ENCODE data around the gene TYW3. TPM values are rescaled to one million over a fixed set of nuclear protein-coding genes. Genes with fewer than 3 reads are reported as not detected.

Gene TYW3
- total and polyA plus RNA-seq, 2 of the 8 experiments (the other 6 are each of a cell fraction or from before 2014, with no cell fraction given), result 6.9 to 31.4 TPM

- TF ChIP-seq, protein P1, sequence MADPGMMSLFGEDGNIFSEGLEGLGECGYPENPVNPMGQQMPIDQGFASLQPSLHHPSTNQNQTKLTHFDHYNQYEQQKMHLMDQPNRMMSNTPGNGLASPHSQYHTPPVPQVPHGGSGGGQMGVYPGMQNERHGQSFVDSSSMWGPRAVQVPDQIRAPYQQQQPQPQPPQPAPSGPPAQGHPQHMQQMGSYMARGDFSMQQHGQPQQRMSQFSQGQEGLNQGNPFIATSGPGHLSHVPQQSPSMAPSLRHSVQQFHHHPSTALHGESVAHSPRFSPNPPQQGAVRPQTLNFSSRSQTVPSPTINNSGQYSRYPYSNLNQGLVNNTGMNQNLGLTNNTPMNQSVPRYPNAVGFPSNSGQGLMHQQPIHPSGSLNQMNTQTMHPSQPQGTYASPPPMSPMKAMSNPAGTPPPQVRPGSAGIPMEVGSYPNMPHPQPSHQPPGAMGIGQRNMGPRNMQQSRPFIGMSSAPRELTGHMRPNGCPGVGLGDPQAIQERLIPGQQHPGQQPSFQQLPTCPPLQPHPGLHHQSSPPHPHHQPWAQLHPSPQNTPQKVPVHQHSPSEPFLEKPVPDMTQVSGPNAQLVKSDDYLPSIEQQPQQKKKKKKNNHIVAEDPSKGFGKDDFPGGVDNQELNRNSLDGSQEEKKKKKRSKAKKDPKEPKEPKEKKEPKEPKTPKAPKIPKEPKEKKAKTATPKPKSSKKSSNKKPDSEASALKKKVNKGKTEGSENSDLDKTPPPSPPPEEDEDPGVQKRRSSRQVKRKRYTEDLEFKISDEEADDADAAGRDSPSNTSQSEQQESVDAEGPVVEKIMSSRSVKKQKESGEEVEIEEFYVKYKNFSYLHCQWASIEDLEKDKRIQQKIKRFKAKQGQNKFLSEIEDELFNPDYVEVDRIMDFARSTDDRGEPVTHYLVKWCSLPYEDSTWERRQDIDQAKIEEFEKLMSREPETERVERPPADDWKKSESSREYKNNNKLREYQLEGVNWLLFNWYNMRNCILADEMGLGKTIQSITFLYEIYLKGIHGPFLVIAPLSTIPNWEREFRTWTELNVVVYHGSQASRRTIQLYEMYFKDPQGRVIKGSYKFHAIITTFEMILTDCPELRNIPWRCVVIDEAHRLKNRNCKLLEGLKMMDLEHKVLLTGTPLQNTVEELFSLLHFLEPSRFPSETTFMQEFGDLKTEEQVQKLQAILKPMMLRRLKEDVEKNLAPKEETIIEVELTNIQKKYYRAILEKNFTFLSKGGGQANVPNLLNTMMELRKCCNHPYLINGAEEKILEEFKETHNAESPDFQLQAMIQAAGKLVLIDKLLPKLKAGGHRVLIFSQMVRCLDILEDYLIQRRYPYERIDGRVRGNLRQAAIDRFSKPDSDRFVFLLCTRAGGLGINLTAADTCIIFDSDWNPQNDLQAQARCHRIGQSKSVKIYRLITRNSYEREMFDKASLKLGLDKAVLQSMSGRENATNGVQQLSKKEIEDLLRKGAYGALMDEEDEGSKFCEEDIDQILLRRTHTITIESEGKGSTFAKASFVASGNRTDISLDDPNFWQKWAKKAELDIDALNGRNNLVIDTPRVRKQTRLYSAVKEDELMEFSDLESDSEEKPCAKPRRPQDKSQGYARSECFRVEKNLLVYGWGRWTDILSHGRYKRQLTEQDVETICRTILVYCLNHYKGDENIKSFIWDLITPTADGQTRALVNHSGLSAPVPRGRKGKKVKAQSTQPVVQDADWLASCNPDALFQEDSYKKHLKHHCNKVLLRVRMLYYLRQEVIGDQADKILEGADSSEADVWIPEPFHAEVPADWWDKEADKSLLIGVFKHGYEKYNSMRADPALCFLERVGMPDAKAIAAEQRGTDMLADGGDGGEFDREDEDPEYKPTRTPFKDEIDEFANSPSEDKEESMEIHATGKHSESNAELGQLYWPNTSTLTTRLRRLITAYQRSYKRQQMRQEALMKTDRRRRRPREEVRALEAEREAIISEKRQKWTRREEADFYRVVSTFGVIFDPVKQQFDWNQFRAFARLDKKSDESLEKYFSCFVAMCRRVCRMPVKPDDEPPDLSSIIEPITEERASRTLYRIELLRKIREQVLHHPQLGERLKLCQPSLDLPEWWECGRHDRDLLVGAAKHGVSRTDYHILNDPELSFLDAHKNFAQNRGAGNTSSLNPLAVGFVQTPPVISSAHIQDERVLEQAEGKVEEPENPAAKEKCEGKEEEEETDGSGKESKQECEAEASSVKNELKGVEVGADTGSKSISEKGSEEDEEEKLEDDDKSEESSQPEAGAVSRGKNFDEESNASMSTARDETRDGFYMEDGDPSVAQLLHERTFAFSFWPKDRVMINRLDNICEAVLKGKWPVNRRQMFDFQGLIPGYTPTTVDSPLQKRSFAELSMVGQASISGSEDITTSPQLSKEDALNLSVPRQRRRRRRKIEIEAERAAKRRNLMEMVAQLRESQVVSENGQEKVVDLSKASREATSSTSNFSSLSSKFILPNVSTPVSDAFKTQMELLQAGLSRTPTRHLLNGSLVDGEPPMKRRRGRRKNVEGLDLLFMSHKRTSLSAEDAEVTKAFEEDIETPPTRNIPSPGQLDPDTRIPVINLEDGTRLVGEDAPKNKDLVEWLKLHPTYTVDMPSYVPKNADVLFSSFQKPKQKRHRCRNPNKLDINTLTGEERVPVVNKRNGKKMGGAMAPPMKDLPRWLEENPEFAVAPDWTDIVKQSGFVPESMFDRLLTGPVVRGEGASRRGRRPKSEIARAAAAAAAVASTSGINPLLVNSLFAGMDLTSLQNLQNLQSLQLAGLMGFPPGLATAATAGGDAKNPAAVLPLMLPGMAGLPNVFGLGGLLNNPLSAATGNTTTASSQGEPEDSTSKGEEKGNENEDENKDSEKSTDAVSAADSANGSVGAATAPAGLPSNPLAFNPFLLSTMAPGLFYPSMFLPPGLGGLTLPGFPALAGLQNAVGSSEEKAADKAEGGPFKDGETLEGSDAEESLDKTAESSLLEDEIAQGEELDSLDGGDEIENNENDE (IDR thresholded peaks at IDR 0.05; ENCODE audit: insufficient replicate concordance, low read length), result no peak
- no peak for TF ChIP-seq SIRT6 (IDR thresholded peaks at IDR 0.05; ENCODE audit: low read length)
- TF ChIP-seq KDM5A (IDR thresholded peaks at IDR 0.05; ENCODE audit: low read length), result no peak
- no peak for TF ChIP-seq JUN (IDR thresholded peaks at IDR 0.05; ENCODE audit: low read depth, low read length)
- TF ChIP-seq CTCF (IDR thresholded peaks at IDR 0.05; ENCODE audit: control extremely low read depth in 1 of 3, insufficient read depth in 1 of 3, low read depth in 1 of 3, low read length in 3 of 3), result no peak
- no peak for TF ChIP-seq TAF1 (IDR thresholded peaks at IDR 0.05; ENCODE audit: low read depth, low read length)
- no peak for TF ChIP-seq ASH2L (IDR thresholded peaks at IDR 0.05; ENCODE audit: low read length)
- TF ChIP-seq, protein P2, sequence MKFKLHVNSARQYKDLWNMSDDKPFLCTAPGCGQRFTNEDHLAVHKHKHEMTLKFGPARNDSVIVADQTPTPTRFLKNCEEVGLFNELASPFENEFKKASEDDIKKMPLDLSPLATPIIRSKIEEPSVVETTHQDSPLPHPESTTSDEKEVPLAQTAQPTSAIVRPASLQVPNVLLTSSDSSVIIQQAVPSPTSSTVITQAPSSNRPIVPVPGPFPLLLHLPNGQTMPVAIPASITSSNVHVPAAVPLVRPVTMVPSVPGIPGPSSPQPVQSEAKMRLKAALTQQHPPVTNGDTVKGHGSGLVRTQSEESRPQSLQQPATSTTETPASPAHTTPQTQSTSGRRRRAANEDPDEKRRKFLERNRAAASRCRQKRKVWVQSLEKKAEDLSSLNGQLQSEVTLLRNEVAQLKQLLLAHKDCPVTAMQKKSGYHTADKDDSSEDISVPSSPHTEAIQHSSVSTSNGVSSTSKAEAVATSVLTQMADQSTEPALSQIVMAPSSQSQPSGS (IDR thresholded peaks at IDR 0.05; ENCODE audit: low read length), result no peak
Measured at GRCh38 chr1:74773582-74773981, 40.6 kb downstream of the TYW3 start (continued).
